Heart left ventricle (tissue), 16 donors: ENCODE measurements around the gene EFNA5. TPM values are rescaled to one million over a fixed set of nuclear protein-coding genes. Genes with fewer than 3 reads are reported as not detected.
A peak's percentile ranks its signal among the peaks of the same experiment; 100 is the strongest.

Experiments
- ATAC-seq, 4 donors: fragments of 200-7000 bp; cut with Tn5 transposase; one replicate each; pipeline ENCODE4 v1.9.1; 2020 to 2022; ENCODE audit warnings: moderate library complexity in 4 of 4, mild to moderate bottlenecking in 3 of 4, moderate number of reproducible peaks in 1 of 4
- DNase-seq, 5 donors: peaks; one replicate each; pipeline ENCODE4 v3.0.0-alpha.2; 2020
- H3K27ac ChIP-seq, 12 donors: fragments of 200-600 bp; sonication (generic) in 4 of 12; one replicate each; pipeline versions ENCODE4 v1.5.0 to v1.8.0; 2016 to 2022; ENCODE audit warnings: mild to moderate bottlenecking in 2 of 12
- H3K27me3 ChIP-seq, 9 donors: fragments of 200-600 bp; sonication (generic) in 2 of 9; one replicate each; pipeline versions ENCODE4 v1.5.1 to v1.8.0; 2016 to 2022; ENCODE audit warnings: mild to moderate bottlenecking in 3 of 9
- H3K36me3 ChIP-seq, 9 donors: fragments of 200-600 bp; sonication (generic) in 2 of 9; one replicate each; pipeline versions ENCODE4 v1.5.0 to v1.8.0; 2018 to 2022; ENCODE audit warnings: mild to moderate bottlenecking in 2 of 9
- H3K4me1 ChIP-seq, 12 donors: fragments of 200-600 bp; sonication (generic) in 4 of 12; one replicate each; pipeline versions ENCODE4 v1.5.0 to v1.8.0; 2016 to 2022; ENCODE audit warnings: mild to moderate bottlenecking in 3 of 12
- H3K4me3 ChIP-seq, 12 donors: fragments of 200-600 bp; sonication (generic) in 4 of 12; one replicate each; pipeline versions ENCODE4 v1.5.0 to v1.8.0; 2017 to 2022; ENCODE audit warnings: mild to moderate bottlenecking in 9 of 12, moderate library complexity in 4 of 12
- H3K9me3 ChIP-seq, 12 donors: fragments of 200-600 bp; sonication (generic) in 4 of 12; one replicate each; pipeline versions ENCODE4 v1.5.0 to v1.8.0; 2016 to 2022; ENCODE audit warnings: mild to moderate bottlenecking in 1 of 12
- POLR2A ChIP-seq, 2 donors: fragments of 450-650 bp; IDR thresholded peaks; one replicate each; pipeline ENCODE4 v1.6.1; 2017; ENCODE audit warnings: antibody characterized with exemption in 2 of 2, mild to moderate bottlenecking in 2 of 2, moderate library complexity in 2 of 2
- WGBS, 4 donors: extraction: QIAGEN DNeasy Blood & Tissue Kit in 2 of 4; methylation state at CpG; one replicate each; pipeline versions ENCODE4 v1.1.5 to v1.1.7; 2013 to 2018; 5-methylcytosine and 5-hydroxymethylcytosine counted together
- intact Hi-C, 10 donors: fragments of 100-400 bp; cut with DNase I; formaldehyde crosslinking; loops; one replicate each; pipeline versions ENCODE4 v1.11.1 to v1.14.2; 2022
- polyA plus RNA-seq, 2 donors: library from polyadenylated mRNA; stranded (reverse); fragments of 200-250 nt; gene quantifications; one replicate each; pipeline ENCODE4 v1.2.3, GENCODE V29; 2013
- total RNA-seq, 9 donors: library from RNA; depleted of rRNA in 2 of 9; stranded (reverse); fragments of >200 nt in 2 of 9; fragmentation: NEBNext Ultra II Directional in 3 of 9; extraction: Animal tissue kit (Norgen Biotek cat#: 25700) in 3 of 9; gene quantifications; one replicate each; pipeline versions ENCODE4 v1.1.0 to v1.2.4, GENCODE V29; 2016 to 2023
- TF ChIP-seq, protein P1 (sequence below), 12 donors: fragments of 200-600 bp; sonication (generic) in 4 of 12; IDR thresholded peaks; one replicate each; pipeline versions ENCODE4 v1.5.0 to v1.8.0; 2018 to 2022; ENCODE audit warnings: antibody characterized with exemption in 12 of 12, mild to moderate bottlenecking in 5 of 12
- donor health status: ischemic (EF 13 %, LVEDD 7.1; RV severe dilation, severe dysfunction).
- donor health status: healthy with polysubstance abuse.
- donor health status: DM: no; HTN: yes; CAD: no.
- donor health status: DM: no; HTN: no; CAD: no.
- donor health status: ischemic (EF 25% LVEDD 6.9; RV normal size, moderate dysfunction).
- donor health status: ischemic (EF 25% LVEDD 5.7; RV mildly dilated, moderate dysfunction).
- donor health status: healthy.
- donor health status: DM: yes; HTN: yes; CAD: no.
- donor health status: ischemic (EF 35%, LVEDD 5.7; RV mildly dilated, moderate dysfunction).
- donor health status: nonischemic (EF 11% LVEDD 7.7; RV severe dilation, severe dysfunction).
- donor health status: DM: yes; HTN: yes; CAD: no.
- donor health status: PGD.
- donor health status: ischemic (EF 29% LVEDD 5.4; RV normal size, mild dysfunction).
- donor health status: nonischemic (EF 23%, LVEDD 6.1; RV moderate dilation, normal function).

EFNA5 gene
- total and polyA plus RNA-seq, 11 donors: 6.1 to 58.4 (median 28.3) TPM

DNA sequence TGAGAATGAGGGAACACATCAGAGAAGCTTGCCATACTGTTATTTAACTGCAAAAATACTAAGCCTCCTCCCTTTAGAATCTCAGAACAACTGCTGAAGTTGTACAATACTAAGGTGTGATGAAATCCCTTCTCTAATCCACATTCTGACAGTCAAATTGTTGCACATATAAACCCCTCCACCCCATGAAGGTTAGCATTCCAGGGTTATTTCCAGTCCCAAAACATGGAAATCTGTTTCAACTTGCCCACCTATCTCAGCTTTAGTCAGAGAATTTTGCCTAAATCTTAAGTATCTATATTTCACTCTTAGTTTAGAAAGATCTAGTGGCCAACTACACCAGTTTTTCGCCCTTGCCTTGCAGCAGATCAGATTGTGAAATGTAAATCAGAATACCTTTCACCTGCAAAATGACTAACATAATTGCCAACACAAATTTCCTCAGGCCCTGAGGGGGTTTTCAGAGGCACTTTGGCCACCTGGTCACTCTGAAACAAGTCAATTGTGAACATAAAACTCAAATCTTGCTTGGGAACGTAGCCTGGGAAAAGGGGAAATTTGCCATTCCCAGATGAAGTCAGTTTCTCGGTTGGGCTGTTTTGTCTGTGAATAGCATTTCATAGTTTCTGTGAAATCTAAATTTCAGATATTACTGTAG lies 93.9 kb downstream of the EFNA5 start:
- intact Hi-C loops: loop anchor here in 4 of 10 donors (10.0 kb wide), 4 partner anchors 182 to 472 kb away; no protein-coding TSS in a partner anchor
- peaks cover 0 to 5% (median 0%) of the 10 kb centered on the region in 9 donors for H3K27me3 ChIP-seq

DNA sequence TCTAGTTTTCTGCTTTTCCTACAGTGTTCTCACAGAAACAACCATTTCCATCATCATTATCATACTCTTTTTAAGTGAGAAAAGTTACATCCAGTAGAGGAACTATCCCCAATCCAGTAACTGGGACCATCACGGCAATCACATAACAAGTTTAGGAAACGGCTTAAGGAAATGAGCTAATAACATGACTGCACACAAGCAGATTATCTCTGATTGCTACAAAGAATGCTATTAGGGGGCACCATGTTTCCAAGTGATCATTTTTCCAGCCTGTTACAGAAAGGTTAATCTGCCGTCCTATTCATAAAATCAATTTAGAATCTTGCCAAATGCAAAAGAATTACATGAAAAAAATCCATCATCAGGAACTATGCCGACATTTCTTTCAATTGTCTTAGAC lies 94.6 kb downstream of the EFNA5 start:
- Histone ChIP-seq H3K4me1 (peaks cover 0 to 57% (median 19%) of the 10 kb centered on the region in 12 donors), H3K9me3 (no peaks in the 10 kb centered on the region), H3K4me3 (no peak overlapping the region), H3K36me3 (no peaks in the 10 kb centered on the region), H3K27me3 (peaks cover 0 to 5% (median 0%) of the 10 kb centered on the region in 9 donors), H3K27ac (no peak overlapping the region)
- DNase-seq (no peak), ATAC-seq (no peak)
- WGBS, 4 donors: 60 to 73% (median 64%) methylated on average over 4 of the region's 4 CpGs
- TF ChIP-seq, protein P1, sequence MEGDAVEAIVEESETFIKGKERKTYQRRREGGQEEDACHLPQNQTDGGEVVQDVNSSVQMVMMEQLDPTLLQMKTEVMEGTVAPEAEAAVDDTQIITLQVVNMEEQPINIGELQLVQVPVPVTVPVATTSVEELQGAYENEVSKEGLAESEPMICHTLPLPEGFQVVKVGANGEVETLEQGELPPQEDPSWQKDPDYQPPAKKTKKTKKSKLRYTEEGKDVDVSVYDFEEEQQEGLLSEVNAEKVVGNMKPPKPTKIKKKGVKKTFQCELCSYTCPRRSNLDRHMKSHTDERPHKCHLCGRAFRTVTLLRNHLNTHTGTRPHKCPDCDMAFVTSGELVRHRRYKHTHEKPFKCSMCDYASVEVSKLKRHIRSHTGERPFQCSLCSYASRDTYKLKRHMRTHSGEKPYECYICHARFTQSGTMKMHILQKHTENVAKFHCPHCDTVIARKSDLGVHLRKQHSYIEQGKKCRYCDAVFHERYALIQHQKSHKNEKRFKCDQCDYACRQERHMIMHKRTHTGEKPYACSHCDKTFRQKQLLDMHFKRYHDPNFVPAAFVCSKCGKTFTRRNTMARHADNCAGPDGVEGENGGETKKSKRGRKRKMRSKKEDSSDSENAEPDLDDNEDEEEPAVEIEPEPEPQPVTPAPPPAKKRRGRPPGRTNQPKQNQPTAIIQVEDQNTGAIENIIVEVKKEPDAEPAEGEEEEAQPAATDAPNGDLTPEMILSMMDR (IDR thresholded peaks at IDR 0.05): no peak
- TF ChIP-seq POLR2A (IDR thresholded peaks at IDR 0.05): no peak
- intact Hi-C loops: loop anchor here in 4 of 10 donors (10.0 kb wide), 4 partner anchors 181 to 471 kb away; no protein-coding TSS in a partner anchor

More for the DNA sequence above, 93.9 kb downstream of the EFNA5 start:
- H3K4me3 ChIP-seq: no peak overlapping the region
- no peaks in the 10 kb centered on the region for H3K36me3 ChIP-seq
- TF ChIP-seq, protein P1 (IDR thresholded peaks at IDR 0.05): no peak
- TF ChIP-seq POLR2A (IDR thresholded peaks at IDR 0.05): no peak
- H3K9me3 ChIP-seq: no peaks in the 10 kb centered on the region
- no peak overlapping the region for H3K27ac ChIP-seq
- no peak for DNase-seq
- no peak for ATAC-seq
- peaks cover 0 to 54% (median 14%) of the 10 kb centered on the region in 12 donors for H3K4me1 ChIP-seq
- 68 to 86% (median 79%) methylated on average over 3 of the region's 3 CpGs for WGBS, 4 donors

DNA sequence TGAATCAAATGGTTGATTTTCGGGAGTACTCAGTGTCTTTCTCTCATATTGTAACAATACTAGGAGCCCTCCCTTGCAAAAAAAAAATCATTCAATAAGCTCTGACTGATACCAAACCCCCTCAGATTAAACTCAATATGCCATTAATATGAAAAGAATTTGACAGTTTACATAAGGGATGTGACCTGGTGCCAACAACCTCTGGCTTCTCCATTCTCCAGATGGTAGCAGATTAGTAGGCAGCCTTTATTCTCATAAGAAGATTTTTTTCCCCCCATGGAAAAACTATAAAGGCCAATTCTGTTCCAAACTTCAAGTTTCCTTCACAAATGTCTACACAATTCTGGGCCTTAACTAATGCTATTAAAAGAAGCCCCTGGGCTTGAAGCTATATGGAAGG lies 96.5 kb downstream of the EFNA5 start:
- H3K36me3 ChIP-seq: no peaks in the 10 kb centered on the region
- intact Hi-C loops: loop anchor here in 7 of 10 donors (5.0 to 10.0 kb wide), 5 partner anchors 98 to 469 kb away; partner anchors contain the start of gene EFNA5 (in 7 of the 7)
- WGBS, 4 donors: 76 to 89% (median 85%) methylated on average over 1 of the region's 1 CpG

More for the DNA sequence above, 96.5 kb downstream of the EFNA5 start:
- no peak for ATAC-seq
- TF ChIP-seq POLR2A (IDR thresholded peaks at IDR 0.05): no peak
- TF ChIP-seq, protein P1 (IDR thresholded peaks at IDR 0.05): no peak
- no peak overlapping the region for H3K4me3 ChIP-seq
- peaks cover 0 to 5% (median 0%) of the 10 kb centered on the region in 9 donors for H3K27me3 ChIP-seq
- DNase-seq: no peak
- H3K9me3 ChIP-seq: no peaks in the 10 kb centered on the region
- peak overlapping the region in 2 of 12 donors; percentile 71 to 77 for H3K27ac ChIP-seq
- peaks cover 0 to 68% (median 23%) of the 10 kb centered on the region in 12 donors for H3K4me1 ChIP-seq
